Panc1 (cell line): ENCODE measurements around the gene CPEB2. TPM values are rescaled to one million over a fixed set of nuclear protein-coding genes. Genes with fewer than 3 reads are reported as not detected.
A peak's percentile ranks its signal among the peaks of the same experiment; 100 is the strongest.

Source experiments
- ATAC-seq: fragments of 200-7000 bp; cut with Tn5 transposase; 2 replicates; pipeline ENCODE4 v1.9.1; 2020; ENCODE audit warnings: mild to moderate bottlenecking, moderate library complexity
- Bru-seq: library from RNA; stranded (reverse); fragments of 400-500 nt; gene quantifications from one replicate; lab custom pipeline; 2021; lab: Mats Ljungman, UMichigan
- BruChase-seq, 2 experiments: library from RNA; stranded (reverse); fragments of 400-500 nt; gene quantifications; one replicate each; lab custom pipeline; 2021; lab: Mats Ljungman, UMichigan
- BruUV-seq: library from RNA; stranded (reverse); fragments of 400-500 nt; replicated peaks from 2 replicates; lab custom pipeline; 2021; lab: Mats Ljungman, UMichigan
- CTCF ChIA-PET: fragments of 300-600 bp; sonication (Branson Sonifier 250); formaldehyde crosslinking; loops from one replicate; lab custom pipeline; 2022; ENCODE audit warnings: antibody characterized with exemption; lab: Charles Lee
- POLR2A ChIA-PET: fragments of 300-600 bp; sonication (Branson Sonifier 250); formaldehyde crosslinking; loops from one replicate; lab custom pipeline; 2022; ENCODE audit warnings: antibody characterized with exemption; lab: Charles Lee
- DNase-seq: peaks from one replicate; pipeline ENCODE4 v3.0.0-alpha.2; 2010; ENCODE audit warnings: low read depth, low spot score
- H3K27ac ChIP-seq: 2 replicates; pipeline ENCODE4 v1.5.1; 2011; ENCODE audit warnings: mild to moderate bottlenecking, low read length, inconsistent platforms
- H3K27me3 ChIP-seq: fragments of 200-500 bp; sonication (Bioruptor generic); 2 replicates; pipeline ENCODE4 v1.6.0; 2014; ENCODE audit warnings: low read length, inconsistent platforms; ENCODE audit not compliant: control insufficient read depth, insufficient read depth
- H3K36me3 ChIP-seq: fragments of 200-500 bp; sonication (Bioruptor generic); 2 replicates; pipeline ENCODE4 v1.5.1; 2014; ENCODE audit warnings: inconsistent platforms, mild to moderate bottlenecking, low read length, moderate library complexity; ENCODE audit not compliant: control insufficient read depth, insufficient read depth
- H3K4me1 ChIP-seq: 2 replicates; pipeline ENCODE4 v1.5.1; 2011; ENCODE audit warnings: inconsistent platforms, mild to moderate bottlenecking, low read length, moderate library complexity; ENCODE audit not compliant: control insufficient read depth, insufficient read depth
- H3K4me3 ChIP-seq, 2 experiments: 2 replicates each; pipeline ENCODE4 v1.5.1; 2011 to 2012; ENCODE audit warnings: low read depth in 2 of 2, low read length in 2 of 2, mild to moderate bottlenecking in 2 of 2, inconsistent platforms in 1 of 2, moderate library complexity in 1 of 2
- H3K9me3 ChIP-seq: fragments of 200-500 bp; sonication (Bioruptor generic); 2 replicates; pipeline ENCODE4 v1.5.1; 2014; ENCODE audit warnings: low read depth, mild to moderate bottlenecking, inconsistent platforms, low read length, moderate library complexity; ENCODE audit not compliant: control insufficient read depth, insufficient read depth
- POLR2AphosphoS5 ChIP-seq: IDR thresholded peaks from 2 replicates; pipeline ENCODE4 v1.6.1; 2012; ENCODE audit warnings: mild to moderate bottlenecking, low read depth, low read length, moderate library complexity
- SIN3A ChIP-seq: IDR thresholded peaks from 2 replicates; pipeline ENCODE4 v1.6.1; 2012; ENCODE audit warnings: low read depth, mild to moderate bottlenecking, low read length, moderate library complexity, borderline replicate concordance; ENCODE audit not compliant: insufficient read depth
- TCF7L2 ChIP-seq: IDR thresholded peaks from 2 replicates; pipeline ENCODE4 v1.6.1; 2011; ENCODE audit warnings: mild to moderate bottlenecking, low read depth, low read length, inconsistent platforms
- in situ Hi-C: cut with HindIII; loops from 2 replicates; pipeline ENCODE4 v1.10.0; 2016; ENCODE audit warnings: low sequenced_read_pairs, low pct_unique_long_range_greater_than_20kb
- intact Hi-C: fragments of 100-400 bp; cut with micrococcal nuclease; formaldehyde crosslinking; loops from one replicate; pipeline ENCODE4 v1.10.0; 2022; ENCODE audit not compliant: unreplicated experiment
- long read RNA-seq: library from polyadenylated mRNA; unstranded; transcript quantifications from one replicate; pipeline ENCODE4 v2.0.0, GENCODE V29; 2021; ENCODE audit not compliant: unreplicated experiment
- polyA plus RNA-seq: library from polyadenylated mRNA; unstranded; fragments of >200 nt; gene quantifications from one replicate; pipeline ENCODE4 v1.2.1, GENCODE V29; 2012; ENCODE audit warnings: missing spikeins; ENCODE audit not compliant: insufficient read length
- total RNA-seq: library from RNA; stranded (reverse); gene quantifications from one replicate; pipeline ENCODE4 v1.2.1, GENCODE V29; 2021; ENCODE audit not compliant: unreplicated experiment
- TF ChIP-seq, protein P1 (sequence below): fragments of 450-650 bp; IDR thresholded peaks from 2 replicates; pipeline ENCODE4 v1.5.1; 2017; ENCODE audit warnings: mild to moderate bottlenecking
- TF ChIP-seq, protein P2 (sequence below), 2 experiments: IDR thresholded peaks; 2 replicates each; pipeline ENCODE4 v1.6.1; 2011 to 2012; ENCODE audit warnings: low read depth in 2 of 2, control low read depth in 1 of 2, low read length in 1 of 2, mild to moderate bottlenecking in 1 of 2, moderate library complexity in 1 of 2; ENCODE audit not compliant: insufficient read depth in 1 of 2

The CPEB2 gene
- total RNA-seq: 7.2 TPM
- 2.1 TPM for polyA plus RNA-seq
- percentile 71 among the genes with signal in this experiment for Bru-seq, nascent RNA
- BruChase-seq, experiment 1, labeled RNA remaining after a 2-hour chase: percentile 66 among the genes with signal in this experiment
- BruChase-seq, experiment 2, labeled RNA remaining after a 6-hour chase: percentile 51 among the genes with signal in this experiment
- long read RNA-seq, full-length matches to known transcripts: 8 of 16 reads
- long read RNA-seq, partial matches to known transcripts: 2 of 16 reads
- long read RNA-seq, other reads (novel, unspliced or antisense): 6 of 16 reads

DNA sequence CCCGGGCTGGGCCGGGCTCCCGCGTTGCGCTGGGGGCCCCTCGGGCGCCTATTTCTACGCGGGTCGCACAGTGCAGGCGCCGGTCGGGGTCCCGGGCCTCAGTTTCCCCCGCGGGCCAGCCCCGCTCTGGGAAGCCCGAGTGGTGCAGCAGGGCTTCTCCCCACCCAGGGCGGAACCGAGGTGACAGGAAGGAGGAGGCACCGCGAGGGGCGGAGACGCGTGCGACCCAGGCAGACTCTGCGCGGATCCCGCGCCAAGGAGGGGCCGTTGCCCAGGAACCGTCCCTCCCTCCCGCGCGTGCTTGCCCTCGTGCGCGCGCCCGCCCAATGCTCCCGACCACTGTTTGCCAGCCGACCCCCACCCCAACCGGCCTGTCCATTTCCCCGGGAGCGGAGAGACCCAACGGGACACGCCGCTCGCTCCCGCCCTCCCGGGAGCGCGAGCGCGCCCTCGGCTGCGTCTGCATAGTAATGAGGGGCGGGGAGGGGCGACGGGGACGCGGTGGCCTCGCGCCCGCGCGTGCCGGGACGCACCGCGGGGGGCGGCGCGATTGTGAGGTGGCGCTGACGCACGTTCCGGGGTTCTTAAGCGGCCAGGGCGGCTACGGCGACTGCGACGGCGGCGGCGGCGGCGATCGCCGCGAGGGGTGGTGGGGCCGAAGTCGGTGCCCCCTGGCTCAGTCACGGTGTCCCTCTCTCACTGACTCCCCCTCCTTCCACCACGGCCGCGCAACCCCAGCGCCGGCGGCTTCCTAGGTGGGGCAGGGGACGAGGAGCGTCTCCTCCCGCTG, at the start of gene CPEB2:
CPEB2 (plus strand) TSS at position 613 of the 790 bp plus-strand sequence. CDS start 193 bp downstream, outside the sequence.
- TF ChIP-seq SIN3A (no peak; the same call in 1 of the 2 replicates), POLR2AphosphoS5 (0 out of 2 replicates have a peak, but pooled peaks have one; percentile 23)
- peak; percentile 85 for ATAC-seq
- no TSS peak for BruUV-seq
- ChIA-PET CTCF (interaction anchor here (0.5 kb wide), 1 partner anchor 287 kb away, joined by 9 read pairs; no protein-coding TSS in a partner anchor), POLR2A (no interaction called here)
- H3K36me3 ChIP-seq: no peaks in the 10 kb centered on the region
- peak within 1 kb of the TSS; percentile 72 to 79 for H3K4me3 ChIP-seq
- H3K4me1 ChIP-seq: no peaks in the 10 kb centered on the region
- in situ Hi-C loops (no loop called here), intact Hi-C loops (no loop called here)
- peak within 1 kb of the TSS; percentile 65; the same call in 1 of the 2 replicates for H3K27ac ChIP-seq
- peak; percentile 66 for DNase-seq
- no peaks in the 10 kb centered on the region for H3K27me3 ChIP-seq
- H3K9me3 ChIP-seq: no peaks in the 10 kb centered on the region

DNA sequence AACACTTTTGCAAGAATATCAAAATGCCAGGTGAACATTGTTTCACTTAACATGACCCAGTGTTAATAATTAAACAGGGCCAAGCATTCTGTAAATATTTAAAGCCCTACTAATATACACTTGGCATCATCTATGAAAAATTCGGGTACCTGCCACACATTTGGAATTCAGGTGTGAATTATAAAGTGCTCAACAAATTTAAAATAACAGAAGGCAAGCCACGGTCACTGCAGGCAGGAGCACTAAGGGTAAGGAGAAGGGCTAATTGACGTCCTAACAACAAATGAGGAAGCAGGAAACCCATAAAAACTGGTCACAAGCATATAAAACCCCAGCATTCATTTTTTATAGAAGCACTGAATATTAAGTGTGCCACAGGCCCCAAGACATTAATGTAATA, 43.8 kb upstream of the CPEB2 start:
- Histone ChIP-seq H3K4me3 (no peak overlapping the region), H3K27me3 (no peaks in the 10 kb centered on the region; the same call in 1 of the 2 replicates), H3K4me1 (no peaks in the 10 kb centered on the region), H3K27ac (no peak overlapping the region), H3K36me3 (no peaks in the 10 kb centered on the region), H3K9me3 (no peaks in the 10 kb centered on the region)
- no TSS peak for BruUV-seq
- in situ Hi-C loops: no loop called here
- DNase-seq: no peak
- CTCF ChIA-PET: no interaction called here
- TF ChIP-seq SIN3A (no peak), TCF7L2 (no peak), POLR2AphosphoS5 (no peak)
- TF ChIP-seq, protein P1, sequence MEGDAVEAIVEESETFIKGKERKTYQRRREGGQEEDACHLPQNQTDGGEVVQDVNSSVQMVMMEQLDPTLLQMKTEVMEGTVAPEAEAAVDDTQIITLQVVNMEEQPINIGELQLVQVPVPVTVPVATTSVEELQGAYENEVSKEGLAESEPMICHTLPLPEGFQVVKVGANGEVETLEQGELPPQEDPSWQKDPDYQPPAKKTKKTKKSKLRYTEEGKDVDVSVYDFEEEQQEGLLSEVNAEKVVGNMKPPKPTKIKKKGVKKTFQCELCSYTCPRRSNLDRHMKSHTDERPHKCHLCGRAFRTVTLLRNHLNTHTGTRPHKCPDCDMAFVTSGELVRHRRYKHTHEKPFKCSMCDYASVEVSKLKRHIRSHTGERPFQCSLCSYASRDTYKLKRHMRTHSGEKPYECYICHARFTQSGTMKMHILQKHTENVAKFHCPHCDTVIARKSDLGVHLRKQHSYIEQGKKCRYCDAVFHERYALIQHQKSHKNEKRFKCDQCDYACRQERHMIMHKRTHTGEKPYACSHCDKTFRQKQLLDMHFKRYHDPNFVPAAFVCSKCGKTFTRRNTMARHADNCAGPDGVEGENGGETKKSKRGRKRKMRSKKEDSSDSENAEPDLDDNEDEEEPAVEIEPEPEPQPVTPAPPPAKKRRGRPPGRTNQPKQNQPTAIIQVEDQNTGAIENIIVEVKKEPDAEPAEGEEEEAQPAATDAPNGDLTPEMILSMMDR: no peak
- TF ChIP-seq, protein P2, sequence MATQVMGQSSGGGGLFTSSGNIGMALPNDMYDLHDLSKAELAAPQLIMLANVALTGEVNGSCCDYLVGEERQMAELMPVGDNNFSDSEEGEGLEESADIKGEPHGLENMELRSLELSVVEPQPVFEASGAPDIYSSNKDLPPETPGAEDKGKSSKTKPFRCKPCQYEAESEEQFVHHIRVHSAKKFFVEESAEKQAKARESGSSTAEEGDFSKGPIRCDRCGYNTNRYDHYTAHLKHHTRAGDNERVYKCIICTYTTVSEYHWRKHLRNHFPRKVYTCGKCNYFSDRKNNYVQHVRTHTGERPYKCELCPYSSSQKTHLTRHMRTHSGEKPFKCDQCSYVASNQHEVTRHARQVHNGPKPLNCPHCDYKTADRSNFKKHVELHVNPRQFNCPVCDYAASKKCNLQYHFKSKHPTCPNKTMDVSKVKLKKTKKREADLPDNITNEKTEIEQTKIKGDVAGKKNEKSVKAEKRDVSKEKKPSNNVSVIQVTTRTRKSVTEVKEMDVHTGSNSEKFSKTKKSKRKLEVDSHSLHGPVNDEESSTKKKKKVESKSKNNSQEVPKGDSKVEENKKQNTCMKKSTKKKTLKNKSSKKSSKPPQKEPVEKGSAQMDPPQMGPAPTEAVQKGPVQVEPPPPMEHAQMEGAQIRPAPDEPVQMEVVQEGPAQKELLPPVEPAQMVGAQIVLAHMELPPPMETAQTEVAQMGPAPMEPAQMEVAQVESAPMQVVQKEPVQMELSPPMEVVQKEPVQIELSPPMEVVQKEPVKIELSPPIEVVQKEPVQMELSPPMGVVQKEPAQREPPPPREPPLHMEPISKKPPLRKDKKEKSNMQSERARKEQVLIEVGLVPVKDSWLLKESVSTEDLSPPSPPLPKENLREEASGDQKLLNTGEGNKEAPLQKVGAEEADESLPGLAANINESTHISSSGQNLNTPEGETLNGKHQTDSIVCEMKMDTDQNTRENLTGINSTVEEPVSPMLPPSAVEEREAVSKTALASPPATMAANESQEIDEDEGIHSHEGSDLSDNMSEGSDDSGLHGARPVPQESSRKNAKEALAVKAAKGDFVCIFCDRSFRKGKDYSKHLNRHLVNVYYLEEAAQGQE (IDR thresholded peaks at IDR 0.05; ENCODE audit: insufficient read depth in 1 of 2, low read depth in 2 of 2, low read length in 1 of 2): no peak
- POLR2A ChIA-PET: no interaction called here
- intact Hi-C loops: no loop called here
- ATAC-seq: no peak
